B cell (primary cell): ENCODE measurements around the gene SERPINE1. TPM values are rescaled to one million over a fixed set of nuclear protein-coding genes. Genes with fewer than 3 reads are reported as not detected.

Experiments
- ATAC-seq: fragments of 200-7000 bp; cut with Tn5 transposase; one replicate; pipeline ENCODE4 v1.10.0; 2021; ENCODE audit warnings: low read depth, mild to moderate bottlenecking, moderate number of reproducible peaks, moderate library complexity
- CTCF ChIA-PET: fragments of 350-600 bp; sonication (Branson Sonifier 250); formaldehyde crosslinking; loops from one replicate; lab custom pipeline; 2021; ENCODE audit warnings: antibody characterized with exemption, inconsistent platforms; lab: Charles Lee
- POLR2A ChIA-PET: fragments of 350-600 bp; sonication (Branson Sonifier 250); formaldehyde crosslinking; loops from one replicate; lab custom pipeline; 2021; ENCODE audit warnings: antibody characterized with exemption; lab: Charles Lee
- DNase-seq: peaks from one replicate; pipeline ENCODE4 v3.0.0; 2013
- H2AFZ ChIP-seq: 2 replicates; pipeline ENCODE4 v1.6.1; 2012; ENCODE audit warnings: mild to moderate bottlenecking, low read depth, low read length; ENCODE audit not compliant: insufficient read depth, poor library complexity, severe bottlenecking
- H3K27ac ChIP-seq, 2 donors: 1 replicate in 1 of 2; 2 replicates in 1 of 2; pipeline ENCODE4 v1.5.1; 2012 to 2013; ENCODE audit warnings: low read length in 2 of 2, mild to moderate bottlenecking in 2 of 2, moderate library complexity in 1 of 2
- H3K27me3 ChIP-seq, 4 experiments: fragments of 200-600 bp in 1 of 4; sonication (generic) in 1 of 4; replicated peaks in 1 of 4; 1 replicate in 2 of 4; 2 replicates in 2 of 4; pipeline versions ENCODE4 v1.6.1 to v1.7.0; 2013 to 2016; ENCODE audit warnings: low read length in 3 of 4, mild to moderate bottlenecking in 2 of 4, mixed read lengths in 1 of 4, moderate library complexity in 1 of 4; ENCODE audit not compliant: insufficient read depth in 4 of 4, control insufficient read depth in 3 of 4; ENCODE audit errors: control extremely low read depth in 1 of 4
- H3K36me3 ChIP-seq, 2 experiments: replicated peaks in 1 of 2; 1 replicate in 1 of 2; 2 replicates in 1 of 2; pipeline versions ENCODE4 v1.6.1 to v1.7.1; 2013; ENCODE audit warnings: low read length in 1 of 2; ENCODE audit not compliant: insufficient read depth in 2 of 2, control insufficient read depth in 1 of 2; ENCODE audit errors: control extremely low read depth in 1 of 2, extremely low read depth in 1 of 2
- H3K4me1 ChIP-seq, 2 donors: fragments of 200-600 bp in 1 of 2; sonication (generic) in 1 of 2; 1 replicate in 1 of 2; 2 replicates in 1 of 2; pipeline versions ENCODE4 v1.5.1 to v1.6.1; 2013 to 2017; ENCODE audit warnings: low read length in 2 of 2; ENCODE audit not compliant: control insufficient read depth in 2 of 2, insufficient read depth in 2 of 2
- H3K4me2 ChIP-seq: replicated peaks from 2 replicates; pipeline ENCODE3; 2012; ENCODE audit warnings: mild to moderate bottlenecking, low read depth, low read length; ENCODE audit not compliant: poor library complexity, severe bottlenecking
- H3K4me3 ChIP-seq, 5 experiments: fragments of 200-600 bp in 1 of 5; sonication (generic) in 1 of 5; 1 replicate in 3 of 5; 2 replicates in 2 of 5; pipeline versions ENCODE4 v1.5.1 to v1.7.0; 2011 to 2016; ENCODE audit warnings: low read length in 4 of 5, mild to moderate bottlenecking in 4 of 5, low read depth in 2 of 5, control low read depth in 1 of 5, moderate library complexity in 1 of 5; ENCODE audit not compliant: insufficient read depth in 1 of 5; ENCODE audit errors: control extremely low read depth in 1 of 5, extremely low read depth in 1 of 5
- H3K79me2 ChIP-seq: fragments of 200-600 bp; sonication (generic); one replicate; pipeline ENCODE4 v1.6.0; 2016; ENCODE audit warnings: low read length; ENCODE audit not compliant: control insufficient read depth, insufficient read depth
- H3K9ac ChIP-seq: fragments of 200-600 bp; sonication (generic); 2 replicates; pipeline ENCODE4 v1.6.1; 2017; ENCODE audit warnings: mild to moderate bottlenecking, low read length, moderate library complexity
- H3K9me3 ChIP-seq, 3 donors: one replicate each; pipeline versions ENCODE4 v1.6.1 to v1.7.1; 2013; ENCODE audit warnings: low read length in 2 of 3; ENCODE audit not compliant: control insufficient read depth in 2 of 3, insufficient read depth in 1 of 3; ENCODE audit errors: control extremely low read depth in 1 of 3
- H4K20me1 ChIP-seq: 2 replicates; pipeline ENCODE4 v1.6.0; 2012; ENCODE audit warnings: mild to moderate bottlenecking, low read length; ENCODE audit not compliant: insufficient read depth, control insufficient read depth, poor library complexity, severe bottlenecking
- H3K27ac Mint-ChIP-seq: one replicate; pipeline ENCODE4 v1.8.0; 2021; ENCODE audit warnings: mixed read lengths
- H3K27me3 Mint-ChIP-seq: one replicate; pipeline ENCODE4 v1.8.0; 2021; ENCODE audit warnings: mixed read lengths
- H3K4me1 Mint-ChIP-seq: one replicate; pipeline ENCODE4 v1.8.0; 2021; ENCODE audit warnings: mixed read lengths
- H3K4me3 Mint-ChIP-seq: one replicate; pipeline ENCODE4 v1.8.0; 2021; ENCODE audit warnings: mixed read lengths
- H3K9me3 Mint-ChIP-seq: one replicate; pipeline ENCODE4 v1.8.0; 2022; ENCODE audit warnings: mixed read lengths; ENCODE audit not compliant: insufficient read depth
- EZH2 ChIP-seq: IDR thresholded peaks from 2 replicates; pipeline ENCODE4 v1.6.1; 2012; ENCODE audit warnings: borderline replicate concordance, low read depth, mild to moderate bottlenecking, moderate library complexity, low read length; ENCODE audit not compliant: insufficient read depth, poor library complexity, severe bottlenecking
- WGBS: methylation state at CpG from one replicate; pipeline ENCODE4 v1.1.5; 2013; ENCODE audit warnings: missing lambda C conversion rate; ENCODE audit not compliant: insufficient coverage; 5-methylcytosine and 5-hydroxymethylcytosine counted together
- intact Hi-C: fragments of 100-400 bp; cut with micrococcal nuclease; formaldehyde crosslinking; loops from one replicate; pipeline ENCODE4 v1.10.0; 2022
- polyA plus RNA-seq: library from polyadenylated mRNA; depleted of rRNA; stranded (reverse); fragments of >200 nt; gene quantifications from 2 replicates; pipeline ENCODE4 v1.2.3, GENCODE V29; 2012
- total RNA-seq, 2 donors: library from RNA; stranded (reverse); fragments of 120-200 nt in 1 of 2; gene quantifications; 1 replicate in 1 of 2; 2 replicates in 1 of 2; pipeline versions ENCODE4 v1.2.3 to v1.2.4, GENCODE V29; 2013 to 2022
- TF ChIP-seq, protein P1 (sequence below): fragments of 200-600 bp; IDR thresholded peaks from one replicate; pipeline ENCODE4 v1.8.0; 2022; ENCODE audit warnings: antibody characterized with exemption, mild to moderate bottlenecking

The SERPINE1 gene
- total and polyA plus RNA-seq, 2 donors (not counting 1 experiment from before 2014, with no cell fraction given) = 0.07 to 0.09 TPM

DNA sequence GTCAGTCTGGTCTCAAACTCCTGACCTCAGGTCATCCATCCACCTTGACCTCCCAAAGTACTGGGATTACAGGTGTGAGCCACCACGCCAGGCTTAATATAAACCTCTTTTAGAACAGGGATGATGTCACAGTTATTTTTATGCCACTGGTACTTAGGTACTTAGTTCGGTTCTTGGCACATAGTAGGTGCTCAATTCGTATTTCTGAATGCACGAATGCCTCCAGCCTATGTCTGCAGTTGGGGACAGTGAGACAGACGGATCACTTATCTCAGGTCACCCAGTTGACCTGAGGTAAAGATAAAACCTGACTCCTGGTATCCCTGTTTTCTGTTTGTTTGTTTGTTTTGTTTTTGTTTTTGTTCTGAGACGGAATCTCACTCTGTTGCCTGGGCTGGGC lies 59.3 kb downstream of the SERPINE1 start:
- no peak overlapping the region for H3K4me2 ChIP-seq
- H3K36me3 ChIP-seq = no peaks in the 10 kb centered on the region
- H3K27me3 Mint-ChIP-seq = peaks cover 28% of the 10 kb centered on the region
- no peak overlapping the region for H3K9ac ChIP-seq
- H4K20me1 ChIP-seq = no peaks in the 10 kb centered on the region
- intact Hi-C loops = no loop called here
- H3K9me3 Mint-ChIP-seq = no peaks in the 10 kb centered on the region
- H2AFZ ChIP-seq = no peak overlapping the region
- TF ChIP-seq, protein P1, sequence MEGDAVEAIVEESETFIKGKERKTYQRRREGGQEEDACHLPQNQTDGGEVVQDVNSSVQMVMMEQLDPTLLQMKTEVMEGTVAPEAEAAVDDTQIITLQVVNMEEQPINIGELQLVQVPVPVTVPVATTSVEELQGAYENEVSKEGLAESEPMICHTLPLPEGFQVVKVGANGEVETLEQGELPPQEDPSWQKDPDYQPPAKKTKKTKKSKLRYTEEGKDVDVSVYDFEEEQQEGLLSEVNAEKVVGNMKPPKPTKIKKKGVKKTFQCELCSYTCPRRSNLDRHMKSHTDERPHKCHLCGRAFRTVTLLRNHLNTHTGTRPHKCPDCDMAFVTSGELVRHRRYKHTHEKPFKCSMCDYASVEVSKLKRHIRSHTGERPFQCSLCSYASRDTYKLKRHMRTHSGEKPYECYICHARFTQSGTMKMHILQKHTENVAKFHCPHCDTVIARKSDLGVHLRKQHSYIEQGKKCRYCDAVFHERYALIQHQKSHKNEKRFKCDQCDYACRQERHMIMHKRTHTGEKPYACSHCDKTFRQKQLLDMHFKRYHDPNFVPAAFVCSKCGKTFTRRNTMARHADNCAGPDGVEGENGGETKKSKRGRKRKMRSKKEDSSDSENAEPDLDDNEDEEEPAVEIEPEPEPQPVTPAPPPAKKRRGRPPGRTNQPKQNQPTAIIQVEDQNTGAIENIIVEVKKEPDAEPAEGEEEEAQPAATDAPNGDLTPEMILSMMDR = no peak
- TF ChIP-seq EZH2 = no peak
- DNase-seq = no peak
- H3K27ac Mint-ChIP-seq = no peak overlapping the region
- H3K27ac ChIP-seq = no peak overlapping the region
- H3K79me2 ChIP-seq = no peaks in the 10 kb centered on the region
- WGBS = 82% methylated on average over 5 of the region's 6 CpGs
- H3K4me1 ChIP-seq = no peaks in the 10 kb centered on the region
- no peak for ATAC-seq
- H3K4me1 Mint-ChIP-seq = peaks cover 4% of the 10 kb centered on the region
- no peak overlapping the region for H3K4me3 ChIP-seq
- peaks cover 0 to 18% (median 6%) of the 10 kb centered on the region in 4 experiments for H3K27me3 ChIP-seq
- CTCF ChIA-PET = interaction anchor here (1.7 kb wide), 1 partner anchor 58 kb away, joined by 5 read pairs; no protein-coding TSS in a partner anchor
- H3K9me3 ChIP-seq = no peaks in the 10 kb centered on the region
- POLR2A ChIA-PET = interaction anchor here (1.5 kb wide), 1 partner anchor 12 kb away, joined by 6 read pairs; no protein-coding TSS in a partner anchor
- no peak overlapping the region for H3K4me3 Mint-ChIP-seq

DNA sequence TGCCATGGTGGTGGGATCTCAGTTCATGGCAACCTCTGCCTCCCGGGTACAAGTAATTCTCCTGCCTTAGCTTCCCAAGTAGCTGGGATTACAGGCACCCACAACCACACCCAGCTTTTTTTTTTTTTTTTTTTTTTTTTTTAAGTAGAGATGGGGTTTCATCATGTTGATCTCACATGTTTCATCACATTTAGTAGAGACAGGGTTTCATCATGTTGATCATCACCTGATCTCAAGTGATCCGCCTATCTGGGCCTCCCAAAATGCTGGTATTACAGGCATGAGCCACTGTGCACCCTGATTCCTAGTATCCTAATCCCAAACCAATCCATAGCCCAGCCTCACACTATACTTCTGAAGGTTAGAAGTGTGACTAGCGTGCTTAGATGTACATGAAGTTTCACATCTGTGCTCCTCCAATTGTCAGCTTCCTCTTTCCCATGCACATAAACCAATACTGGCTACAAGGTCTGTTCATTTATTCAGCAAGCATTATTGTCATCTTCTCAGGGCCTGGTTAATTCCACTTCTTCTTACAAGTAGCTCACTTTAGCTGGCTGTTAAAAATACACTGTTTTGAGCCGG lies 60.0 kb downstream of the SERPINE1 start:
- H3K27ac ChIP-seq = no peak overlapping the region
- intact Hi-C loops = no loop called here
- CTCF ChIA-PET = interaction anchor here (0.9 to 1.7 kb wide), 3 partner anchors 30 to 57 kb away, joined by 3 to 5 read pairs (median 3); partner anchors contain the start of gene PLOD3
- POLR2A ChIA-PET = interaction anchor here (0.7 to 1.5 kb wide), 2 partner anchors 12 to 58 kb away, joined by 6 to 7 read pairs; partner anchors contain the start of gene FIS1
- no peaks in the 10 kb centered on the region for H4K20me1 ChIP-seq
- TF ChIP-seq EZH2 = no peak
- TF ChIP-seq, protein P1 = no peak
- peaks cover 0 to 16% (median 5%) of the 10 kb centered on the region in 4 experiments for H3K27me3 ChIP-seq
- H3K79me2 ChIP-seq = no peaks in the 10 kb centered on the region
- H2AFZ ChIP-seq = no peak overlapping the region
- no peak for ATAC-seq
- H3K4me3 ChIP-seq = no peak overlapping the region
- H3K9me3 Mint-ChIP-seq = no peaks in the 10 kb centered on the region
- H3K27me3 Mint-ChIP-seq = peaks cover 26% of the 10 kb centered on the region
- no peaks in the 10 kb centered on the region for H3K4me1 ChIP-seq
- WGBS = 64% methylated on average over 2 of the region's 4 CpGs
- H3K9ac ChIP-seq = no peak overlapping the region
- no peak overlapping the region for H3K4me2 ChIP-seq
- H3K27ac Mint-ChIP-seq = no peak overlapping the region
- DNase-seq = no peak
- no peaks in the 10 kb centered on the region for H3K9me3 ChIP-seq
- H3K4me3 Mint-ChIP-seq = no peak overlapping the region
- peaks cover 4% of the 10 kb centered on the region for H3K4me1 Mint-ChIP-seq
- no peaks in the 10 kb centered on the region for H3K36me3 ChIP-seq
